Right atrium auricular region (tissue), 2 donors: ENCODE data around the gene FXYD4. TPM values are rescaled to one million over a fixed set of nuclear protein-coding genes. Genes with fewer than 3 reads are reported as not detected.
A peak's percentile ranks its signal among the peaks of the same experiment; 100 is the strongest.

ENCODE experiments used
- DNase-seq: peaks from one replicate; pipeline ENCODE4 v3.0.0-alpha.2; 2019; ENCODE audit warnings: low spot score
- H3K27ac ChIP-seq, 2 donors: fragments of 200-600 bp; sonication (generic); 1 replicate in 1 of 2; 2 replicates in 1 of 2; pipeline ENCODE4 v1.5.1; 2016 to 2019
- H3K27me3 ChIP-seq, 2 donors: fragments of 200-600 bp; sonication (generic); one replicate each; pipeline versions ENCODE4 v1.5.1 to v1.6.0; 2017 to 2019
- H3K36me3 ChIP-seq: fragments of 200-600 bp; sonication (generic); one replicate; pipeline ENCODE4 v1.5.1; 2016
- H3K4me1 ChIP-seq, 2 donors: fragments of 200-600 bp; sonication (generic); one replicate each; pipeline versions ENCODE4 v1.5.1 to v1.6.0; 2017 to 2019
- H3K4me3 ChIP-seq, 2 donors: fragments of 200-600 bp; sonication (generic); 1 replicate in 1 of 2; 2 replicates in 1 of 2; pipeline ENCODE4 v1.5.1; 2017 to 2019; ENCODE audit warnings: mild to moderate bottlenecking in 1 of 2, moderate library complexity in 1 of 2
- H3K9me3 ChIP-seq, 2 donors: fragments of 200-600 bp; sonication (generic); one replicate each; pipeline ENCODE4 v1.5.1; 2019
- total RNA-seq, 2 donors: library from RNA; depleted of rRNA; stranded (reverse); fragments of >200 nt; gene quantifications; one replicate each; pipeline ENCODE4 v1.1.0, GENCODE V29; 2016
- TF ChIP-seq, protein P1 (sequence below), 2 donors: fragments of 200-600 bp; sonication (generic); IDR thresholded peaks; one replicate each; pipeline ENCODE4 v1.5.1; 2019; ENCODE audit warnings: antibody characterized with exemption in 2 of 2

The FXYD4 gene
- total RNA-seq, 2 donors from 2014 or later = not detected

DNA sequence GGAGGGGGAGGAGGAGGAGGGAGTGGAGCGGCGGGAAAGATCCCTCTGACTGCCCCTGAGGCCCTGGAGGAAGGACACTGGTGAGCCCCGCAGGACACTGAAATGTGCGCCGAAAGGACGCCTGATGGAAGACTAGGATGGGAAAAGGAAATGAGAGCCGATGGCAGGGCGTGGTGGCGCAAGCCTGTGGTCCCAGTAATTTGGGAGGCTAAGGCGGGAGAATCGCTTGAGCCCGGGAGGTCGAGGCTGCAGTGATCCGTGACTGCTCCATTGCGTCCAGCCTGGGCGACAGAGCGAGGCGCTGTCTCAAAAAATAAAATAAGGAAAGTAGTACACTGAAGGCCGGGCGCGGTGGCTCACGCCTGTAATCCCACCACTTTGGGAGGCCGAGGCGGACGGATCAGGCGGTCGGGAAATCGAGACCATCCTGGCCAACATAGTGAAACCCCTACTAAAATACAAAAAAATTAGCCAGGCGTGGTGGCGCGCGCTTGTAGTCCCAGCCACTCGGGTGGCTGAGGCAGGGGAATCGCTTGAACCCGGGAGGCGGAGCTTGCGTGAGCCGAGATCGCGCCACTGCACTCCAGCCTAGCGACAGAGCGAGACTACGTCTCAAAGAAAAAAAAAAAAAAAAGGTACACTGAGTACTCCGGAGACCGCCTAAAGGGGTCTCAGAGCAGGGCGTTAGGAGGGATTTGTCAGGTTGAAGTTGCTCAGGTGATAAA is 38.1 kb downstream of the FXYD4 start:
- TF ChIP-seq, protein P1, sequence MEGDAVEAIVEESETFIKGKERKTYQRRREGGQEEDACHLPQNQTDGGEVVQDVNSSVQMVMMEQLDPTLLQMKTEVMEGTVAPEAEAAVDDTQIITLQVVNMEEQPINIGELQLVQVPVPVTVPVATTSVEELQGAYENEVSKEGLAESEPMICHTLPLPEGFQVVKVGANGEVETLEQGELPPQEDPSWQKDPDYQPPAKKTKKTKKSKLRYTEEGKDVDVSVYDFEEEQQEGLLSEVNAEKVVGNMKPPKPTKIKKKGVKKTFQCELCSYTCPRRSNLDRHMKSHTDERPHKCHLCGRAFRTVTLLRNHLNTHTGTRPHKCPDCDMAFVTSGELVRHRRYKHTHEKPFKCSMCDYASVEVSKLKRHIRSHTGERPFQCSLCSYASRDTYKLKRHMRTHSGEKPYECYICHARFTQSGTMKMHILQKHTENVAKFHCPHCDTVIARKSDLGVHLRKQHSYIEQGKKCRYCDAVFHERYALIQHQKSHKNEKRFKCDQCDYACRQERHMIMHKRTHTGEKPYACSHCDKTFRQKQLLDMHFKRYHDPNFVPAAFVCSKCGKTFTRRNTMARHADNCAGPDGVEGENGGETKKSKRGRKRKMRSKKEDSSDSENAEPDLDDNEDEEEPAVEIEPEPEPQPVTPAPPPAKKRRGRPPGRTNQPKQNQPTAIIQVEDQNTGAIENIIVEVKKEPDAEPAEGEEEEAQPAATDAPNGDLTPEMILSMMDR (IDR thresholded peaks at IDR 0.05) = no peak
- Histone ChIP-seq H3K4me3 (peak overlapping the region; percentile 69 to 77), H3K27me3 (no peaks in the 10 kb centered on the region), H3K9me3 (no peaks in the 10 kb centered on the region), H3K36me3 (no peaks in the 10 kb centered on the region), H3K4me1 (peaks cover 0 to 40% of the 10 kb centered on the region in 2 donors), H3K27ac (peak overlapping the region; percentile 98 to 100)
- DNase-seq = no peak

- no peak overlapping the region for H3K4me3 ChIP-seq
- no peak overlapping the region for H3K27ac ChIP-seq
- no peaks in the 10 kb centered on the region for H3K36me3 ChIP-seq
- H3K9me3 ChIP-seq = no peaks in the 10 kb centered on the region
- no peaks in the 10 kb centered on the region for H3K27me3 ChIP-seq
- TF ChIP-seq, protein P1 (IDR thresholded peaks at IDR 0.05) = no peak
- no peak for DNase-seq
- peaks cover 0 to 32% of the 10 kb centered on the region in 2 donors for H3K4me1 ChIP-seq
Observed at GRCh38 chr10:43410345-43410744, 38.9 kb downstream of the FXYD4 start.

DNA sequence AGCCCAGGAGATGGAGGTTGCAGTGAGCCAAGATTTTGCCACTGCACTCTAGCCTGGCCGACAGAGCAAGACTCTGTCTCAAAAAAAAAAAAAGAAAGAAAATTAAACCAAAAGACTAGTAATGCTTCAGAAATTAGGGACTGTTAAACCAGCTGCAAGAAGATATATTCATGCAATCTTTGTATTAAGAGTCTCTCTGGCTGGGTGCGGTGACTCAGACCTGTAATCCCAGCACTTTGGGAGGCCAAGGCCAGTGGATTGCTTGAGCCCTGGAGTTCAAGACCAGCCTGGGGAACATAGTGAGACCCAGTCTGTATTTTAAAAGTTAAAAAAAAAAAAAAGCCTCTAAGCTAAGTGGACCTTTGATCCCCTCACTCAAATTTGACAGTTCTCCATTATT is 40.1 kb downstream of the FXYD4 start:
- Histone ChIP-seq H3K36me3 (no peaks in the 10 kb centered on the region), H3K27me3 (no peaks in the 10 kb centered on the region), H3K27ac (no peak overlapping the region), H3K4me1 (peaks cover 0 to 20% of the 10 kb centered on the region in 2 donors), H3K4me3 (no peak overlapping the region), H3K9me3 (no peaks in the 10 kb centered on the region)
- DNase-seq = no peak
- TF ChIP-seq, protein P1 (IDR thresholded peaks at IDR 0.05) = no peak

DNA sequence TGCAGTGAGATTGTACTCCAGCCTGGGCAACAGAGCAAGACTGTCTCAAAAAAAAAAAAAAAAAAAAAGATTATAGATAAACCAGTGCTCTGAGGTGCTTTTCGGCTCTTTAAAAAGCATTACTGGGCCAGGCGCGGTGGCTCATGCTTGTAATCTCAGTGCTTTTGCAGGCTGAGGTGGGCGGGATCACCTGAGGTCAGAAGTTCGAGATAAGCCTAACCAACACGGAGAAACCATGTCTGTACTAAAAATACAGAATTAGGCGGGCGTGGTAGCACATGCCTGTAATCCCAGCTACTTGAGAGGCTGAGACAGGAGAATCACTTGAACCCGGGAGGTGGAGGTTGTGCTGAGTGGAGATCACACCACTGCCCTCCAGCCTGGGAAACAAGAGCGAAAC is 44.1 kb downstream of the FXYD4 start:
- H3K36me3 ChIP-seq = no peaks in the 10 kb centered on the region
- TF ChIP-seq, protein P1 (IDR thresholded peaks at IDR 0.05) = no peak
- H3K4me1 ChIP-seq = peaks cover 0 to 7% of the 10 kb centered on the region in 2 donors
- no peak overlapping the region for H3K27ac ChIP-seq
- no peaks in the 10 kb centered on the region for H3K27me3 ChIP-seq
- no peak for DNase-seq
- no peak overlapping the region for H3K4me3 ChIP-seq
- no peaks in the 10 kb centered on the region for H3K9me3 ChIP-seq

DNA sequence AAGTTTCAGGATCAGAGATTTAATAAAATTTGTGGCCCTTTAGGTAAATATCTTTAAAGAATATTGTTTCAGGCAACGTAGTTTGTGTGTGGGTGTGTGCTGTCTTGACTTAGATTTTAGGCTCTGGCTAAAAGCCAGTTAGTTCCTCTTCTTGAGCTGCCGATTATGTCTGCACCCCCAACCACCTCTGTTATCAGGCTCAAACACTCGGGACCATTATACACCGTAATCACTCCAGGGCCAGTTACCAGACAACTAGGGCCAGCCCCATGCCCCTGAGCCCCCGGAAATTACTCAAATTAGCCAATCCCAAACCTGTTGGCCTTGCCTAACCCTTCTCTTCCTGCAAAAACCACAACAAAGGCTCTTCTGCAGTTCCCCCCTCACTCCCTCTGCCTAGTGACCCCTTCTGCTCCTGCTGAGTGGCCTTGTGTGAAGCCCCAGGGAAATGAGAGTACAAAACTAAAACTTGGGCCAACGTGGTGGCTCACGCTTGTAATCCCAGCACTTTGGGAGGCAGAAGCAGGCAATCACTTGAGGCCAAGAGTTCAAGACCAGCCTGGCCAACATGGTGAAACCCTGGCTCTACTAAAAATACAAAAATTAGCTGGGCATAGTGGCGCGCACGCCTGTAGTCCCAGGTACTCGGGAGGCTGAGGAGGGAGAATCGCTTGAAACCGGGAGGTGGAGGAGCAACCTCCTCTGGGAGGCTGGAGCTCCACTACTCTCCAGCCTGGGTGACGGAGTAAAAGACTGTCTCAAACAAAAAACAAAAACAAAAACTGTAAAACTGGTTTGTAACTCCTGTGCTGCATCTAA is 46.7 kb downstream of the FXYD4 start:
- DNase-seq = no peak
- Histone ChIP-seq H3K27me3 (no peaks in the 10 kb centered on the region), H3K27ac (no peak overlapping the region), H3K4me3 (no peak overlapping the region), H3K9me3 (no peaks in the 10 kb centered on the region), H3K36me3 (no peaks in the 10 kb centered on the region), H3K4me1 (peaks cover 0 to 15% of the 10 kb centered on the region in 2 donors)
- TF ChIP-seq, protein P1 (IDR thresholded peaks at IDR 0.05) = no peak
